Breast epithelium (tissue), 3 donors: ENCODE results near the gene ZFYVE21.

ENCODE experiments used
- POLR2A ChIP-seq: fragments of 450-650 bp; IDR thresholded peaks from one replicate; pipeline ENCODE4 v1.6.1; 2016; ENCODE audit warnings: antibody characterized with exemption, mild to moderate bottlenecking, moderate library complexity
- TF ChIP-seq, protein P1 (sequence below), 3 donors: fragments of 450-650 bp; IDR thresholded peaks; one replicate each; pipeline ENCODE4 v1.5.1; 2016 to 2017; ENCODE audit warnings: antibody characterized with exemption in 3 of 3, mild to moderate bottlenecking in 3 of 3, moderate library complexity in 3 of 3

DNA sequence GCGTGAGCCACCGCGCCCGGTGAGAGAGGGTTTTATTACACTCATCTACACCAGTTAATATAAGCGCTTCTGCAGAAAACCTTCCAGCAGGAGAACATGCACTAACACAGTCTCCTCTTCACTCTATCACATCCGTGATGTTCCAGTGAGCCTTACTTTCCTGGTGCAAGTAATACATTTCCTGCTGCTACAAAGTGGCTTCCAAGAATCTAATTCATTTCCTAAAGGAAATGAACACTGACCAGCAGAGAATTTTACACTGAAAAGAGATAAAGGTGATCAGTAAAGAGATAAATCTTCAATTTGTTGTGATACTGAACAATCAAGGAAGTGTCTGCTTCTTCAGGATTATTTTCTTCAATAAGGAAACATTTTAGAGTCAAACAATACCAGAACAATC is 39.5 kb downstream of the ZFYVE21 start:
- TF ChIP-seq POLR2A = no peak
- TF ChIP-seq, protein P1, sequence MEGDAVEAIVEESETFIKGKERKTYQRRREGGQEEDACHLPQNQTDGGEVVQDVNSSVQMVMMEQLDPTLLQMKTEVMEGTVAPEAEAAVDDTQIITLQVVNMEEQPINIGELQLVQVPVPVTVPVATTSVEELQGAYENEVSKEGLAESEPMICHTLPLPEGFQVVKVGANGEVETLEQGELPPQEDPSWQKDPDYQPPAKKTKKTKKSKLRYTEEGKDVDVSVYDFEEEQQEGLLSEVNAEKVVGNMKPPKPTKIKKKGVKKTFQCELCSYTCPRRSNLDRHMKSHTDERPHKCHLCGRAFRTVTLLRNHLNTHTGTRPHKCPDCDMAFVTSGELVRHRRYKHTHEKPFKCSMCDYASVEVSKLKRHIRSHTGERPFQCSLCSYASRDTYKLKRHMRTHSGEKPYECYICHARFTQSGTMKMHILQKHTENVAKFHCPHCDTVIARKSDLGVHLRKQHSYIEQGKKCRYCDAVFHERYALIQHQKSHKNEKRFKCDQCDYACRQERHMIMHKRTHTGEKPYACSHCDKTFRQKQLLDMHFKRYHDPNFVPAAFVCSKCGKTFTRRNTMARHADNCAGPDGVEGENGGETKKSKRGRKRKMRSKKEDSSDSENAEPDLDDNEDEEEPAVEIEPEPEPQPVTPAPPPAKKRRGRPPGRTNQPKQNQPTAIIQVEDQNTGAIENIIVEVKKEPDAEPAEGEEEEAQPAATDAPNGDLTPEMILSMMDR (IDR thresholded peaks at IDR 0.05) = no peak
